HepG2 (cell line): Measurements from ENCODE around the gene KLHL5. TPM values are rescaled to one million over a fixed set of nuclear protein-coding genes. Genes with fewer than 3 reads are reported as not detected.

Experiments used
- ATAC-seq: fragments of 200-7000 bp; cut with Tn5 transposase; 3 replicates; pipeline ENCODE4 v1.9.1; 2020; ENCODE audit warnings: mild to moderate bottlenecking, moderate library complexity
- BruUV-seq: library from RNA; stranded (reverse); fragments of 400-500 nt; replicated peaks from 2 replicates; lab custom pipeline; 2021; lab: Mats Ljungman, UMichigan
- CTCF ChIA-PET: fragments of 300-600 bp; formaldehyde crosslinking; extraction: SDS; loops from one replicate; lab custom pipeline; 2021; ENCODE audit warnings: low total read pairs, inconsistent platforms, low intra/inter-chr PET ratio; lab: Yijun Ruan, JAX
- POLR2A ChIA-PET: fragments of 350-600 bp; sonication (Branson Sonifier 250); formaldehyde crosslinking; loops from one replicate; lab custom pipeline; 2020; ENCODE audit warnings: antibody characterized with exemption, inconsistent platforms; lab: Yijun Ruan, JAX
- DNase-seq: peaks from one replicate; pipeline ENCODE4 v3.0.0-alpha.2; 2015; ENCODE audit warnings: low spot score
- FAIRE-seq: peaks from 3 replicates; lab custom pipeline; 2011; peaks lifted over from hg19 to GRCh38; lab: Jason Lieb, UNC
- H2AFZ ChIP-seq: one replicate; pipeline ENCODE4 v1.6.1; 2011; ENCODE audit warnings: low read length, inconsistent platforms
- H3K27ac ChIP-seq: fragments of 300-600 bp; 3 replicates; pipeline ENCODE4 v1.8.0; 2011; ENCODE audit warnings: mixed run types, mild to moderate bottlenecking, mixed read lengths, low read length, inconsistent platforms; ENCODE audit not compliant: insufficient read depth; ENCODE audit errors: extremely low read length
- H3K27me3 ChIP-seq, 2 experiments: fragments of 200-600 bp in 1 of 2; 2 replicates in 1 of 2; 3 replicates in 1 of 2; pipeline versions ENCODE4 v1.6.0 to v1.8.0; 2011; ENCODE audit warnings: low read length in 2 of 2, mild to moderate bottlenecking in 2 of 2, moderate library complexity in 2 of 2, inconsistent platforms in 1 of 2; ENCODE audit not compliant: insufficient read depth in 2 of 2, control insufficient read depth in 1 of 2
- H3K36me3 ChIP-seq, 2 experiments: fragments of 200-600 bp in 1 of 2; replicated peaks in 1 of 2; 2 replicates in 1 of 2; 3 replicates in 1 of 2; pipeline versions ENCODE4 v1.5.1 to v1.8.0; 2011; ENCODE audit warnings: low read length in 2 of 2, inconsistent platforms in 1 of 2; ENCODE audit not compliant: insufficient read depth in 2 of 2, control insufficient read depth in 1 of 2
- H3K4me1 ChIP-seq: 2 replicates; pipeline ENCODE4 v1.5.1; 2012; ENCODE audit warnings: low read length, inconsistent platforms; ENCODE audit not compliant: insufficient read depth
- H3K4me2 ChIP-seq: 2 replicates; pipeline ENCODE4 v1.6.0; 2011; ENCODE audit warnings: low read depth, low read length, inconsistent platforms
- H3K4me3 ChIP-seq, 3 experiments: fragments of 200-600 bp in 1 of 3; sonication (generic), shearing (Covaris generic) in 1 of 3; replicated peaks in 1 of 3; 2 replicates each; pipeline ENCODE4 v1.5.1; 2011 to 2016; ENCODE audit warnings: low read length in 3 of 3, inconsistent platforms in 2 of 3, low read depth in 2 of 3, mild to moderate bottlenecking in 2 of 3, control low read depth in 1 of 3, mixed read lengths in 1 of 3; ENCODE audit not compliant: insufficient read depth in 1 of 3
- H3K79me2 ChIP-seq: one replicate; pipeline ENCODE4 v1.6.1; 2011; ENCODE audit warnings: low read length, inconsistent platforms; ENCODE audit not compliant: insufficient read depth
- H3K9ac ChIP-seq: 2 replicates; pipeline ENCODE4 v1.6.0; 2011; ENCODE audit warnings: mild to moderate bottlenecking, low read depth, low read length, inconsistent platforms; ENCODE audit not compliant: insufficient read depth
- H3K9me3 ChIP-seq: 2 replicates; pipeline ENCODE4 v1.5.1; 2012; ENCODE audit warnings: mild to moderate bottlenecking, low read length
- H4K20me1 ChIP-seq: 2 replicates; pipeline ENCODE4 v1.6.0; 2011; ENCODE audit warnings: inconsistent platforms, mild to moderate bottlenecking, low read length, moderate library complexity; ENCODE audit not compliant: insufficient read depth
- ISL2 ChIP-seq: sonication (generic); formaldehyde crosslinking; IDR thresholded peaks from 2 replicates; pipeline ENCODE4 v1.5.0; 2020; ENCODE audit warnings: missing genetic modification reagents
- JARID2 ChIP-seq: sonication (generic); formaldehyde crosslinking; IDR thresholded peaks from 2 replicates; pipeline ENCODE4 v1.8.1; 2023; ENCODE audit warnings: missing genetic modification reagents, inconsistent platforms; ENCODE audit not compliant: insufficient replicate concordance
- JUNB ChIP-seq: sonication (generic); formaldehyde crosslinking; IDR thresholded peaks from 2 replicates; pipeline ENCODE4 v1.8.0; 2022; ENCODE audit warnings: missing genetic modification reagents, mild to moderate bottlenecking, borderline replicate concordance
- KIAA2018 ChIP-seq: sonication (generic); formaldehyde crosslinking; IDR thresholded peaks from 2 replicates; pipeline ENCODE4 v1.5.0; 2020; ENCODE audit warnings: mild to moderate bottlenecking, missing genetic modification reagents, borderline replicate concordance
- NR0B2 ChIP-seq: sonication (generic); formaldehyde crosslinking; IDR thresholded peaks from 2 replicates; pipeline ENCODE4 v1.4.0; 2020; ENCODE audit warnings: mild to moderate bottlenecking, missing genetic modification reagents
- RCOR2 ChIP-seq: IDR thresholded peaks from 2 replicates; pipeline ENCODE4 v1.6.1; 2016; ENCODE audit warnings: missing biosample characterization, missing genetic modification reagents
- SRY ChIP-seq: sonication (generic); formaldehyde crosslinking; IDR thresholded peaks from 2 replicates; pipeline ENCODE4 v1.8.0; 2022; ENCODE audit warnings: mild to moderate bottlenecking, missing genetic modification reagents
- ZBTB42 ChIP-seq: sonication (generic); formaldehyde crosslinking; IDR thresholded peaks from 2 replicates; pipeline ENCODE4 v1.5.0; 2020; ENCODE audit warnings: mild to moderate bottlenecking, missing genetic modification reagents
- ZFP90 ChIP-seq: sonication (generic); formaldehyde crosslinking; IDR thresholded peaks from 2 replicates; pipeline ENCODE4 v1.8.0; 2022; ENCODE audit warnings: missing genetic modification reagents, mild to moderate bottlenecking, inconsistent platforms, borderline replicate concordance
- ZNF275 ChIP-seq: sonication (generic); formaldehyde crosslinking; IDR thresholded peaks from 2 replicates; pipeline ENCODE4 v1.8.0; 2022; ENCODE audit warnings: missing genetic modification reagents, mild to moderate bottlenecking, inconsistent platforms, borderline replicate concordance
- ZNF431 ChIP-seq: sonication (generic); formaldehyde crosslinking; IDR thresholded peaks from 2 replicates; pipeline ENCODE4 v1.9.0; 2022; ENCODE audit warnings: missing genetic modification reagents, low read depth, mild to moderate bottlenecking, borderline replicate concordance
- WGBS: methylation state at CpG from one replicate; pipeline ENCODE4 v1.1.6; 2017; ENCODE audit warnings: low lambda C conversion rate; 5-methylcytosine and 5-hydroxymethylcytosine counted together
- in situ Hi-C: cut with HindIII; loops from 2 replicates; pipeline ENCODE4 v1.10.0; 2017; ENCODE audit warnings: low pct_unique_long_range_greater_than_20kb; ENCODE audit not compliant: extremely low pct_ligation_motif_present
- intact Hi-C: fragments of 100-400 bp; cut with micrococcal nuclease; formaldehyde crosslinking; loops from one replicate; pipeline ENCODE4 v1.10.0; 2022; ENCODE audit not compliant: unreplicated experiment
- polyA plus RNA-seq, 8 experiments: library from polyadenylated mRNA; depleted of rRNA in 3 of 8; stranded (reverse) in 7 of 8; unstranded in 1 of 8; fragments of >200 nt; fragmentation: Illumina TruSeq in 4 of 8; extraction: Trizol in 4 of 8; gene quantifications; 2 replicates each; pipeline versions ENCODE4 v1.2.1 to v1.2.3, GENCODE V29; 2011 to 2016; ENCODE audit warnings: low read depth in 4 of 8, missing spikeins in 1 of 8, mixed read lengths in 1 of 8; ENCODE audit not compliant: insufficient read depth in 1 of 8
- total RNA-seq, 5 experiments: library from RNA; depleted of rRNA; stranded (reverse); fragments of >200 nt; fragmentation: Illumina TruSeq; extraction: Trizol; gene quantifications; 2 replicates each; pipeline ENCODE4 v1.2.3, GENCODE V29; 2016; ENCODE audit warnings: low read depth in 1 of 5
- TF ChIP-seq, protein P1 (sequence below): sonication (generic); formaldehyde crosslinking; IDR thresholded peaks from 2 replicates; pipeline ENCODE4 v1.9.0; 2021; ENCODE audit warnings: missing genetic modification reagents, borderline replicate concordance

Gene KLHL5
- total and polyA plus RNA-seq, 2 of the 13 experiments (the other 11 are each of a cell fraction or from before 2014, with no cell fraction given): 36.2 to 38.7 TPM

- Histone ChIP-seq H3K4me1 (peaks cover 47% of the 10 kb centered on the region), H2AFZ (no peak overlapping the region)
- FAIRE-seq: no peak
- TF ChIP-seq KIAA2018 (CRISPR knock-in tag) (no peak), RCOR2 (CRISPR knock-in tag) (no peak), ZNF431 (no peak), ZFP90 (no peak), ISL2 (CRISPR knock-in tag) (no peak), SRY (CRISPR knock-in tag) (no peak), NR0B2 (no peak), ZBTB42 (no peak), ZNF275 (no peak), JUNB (no peak), JARID2 (no peak)
- TF ChIP-seq, protein P1, sequence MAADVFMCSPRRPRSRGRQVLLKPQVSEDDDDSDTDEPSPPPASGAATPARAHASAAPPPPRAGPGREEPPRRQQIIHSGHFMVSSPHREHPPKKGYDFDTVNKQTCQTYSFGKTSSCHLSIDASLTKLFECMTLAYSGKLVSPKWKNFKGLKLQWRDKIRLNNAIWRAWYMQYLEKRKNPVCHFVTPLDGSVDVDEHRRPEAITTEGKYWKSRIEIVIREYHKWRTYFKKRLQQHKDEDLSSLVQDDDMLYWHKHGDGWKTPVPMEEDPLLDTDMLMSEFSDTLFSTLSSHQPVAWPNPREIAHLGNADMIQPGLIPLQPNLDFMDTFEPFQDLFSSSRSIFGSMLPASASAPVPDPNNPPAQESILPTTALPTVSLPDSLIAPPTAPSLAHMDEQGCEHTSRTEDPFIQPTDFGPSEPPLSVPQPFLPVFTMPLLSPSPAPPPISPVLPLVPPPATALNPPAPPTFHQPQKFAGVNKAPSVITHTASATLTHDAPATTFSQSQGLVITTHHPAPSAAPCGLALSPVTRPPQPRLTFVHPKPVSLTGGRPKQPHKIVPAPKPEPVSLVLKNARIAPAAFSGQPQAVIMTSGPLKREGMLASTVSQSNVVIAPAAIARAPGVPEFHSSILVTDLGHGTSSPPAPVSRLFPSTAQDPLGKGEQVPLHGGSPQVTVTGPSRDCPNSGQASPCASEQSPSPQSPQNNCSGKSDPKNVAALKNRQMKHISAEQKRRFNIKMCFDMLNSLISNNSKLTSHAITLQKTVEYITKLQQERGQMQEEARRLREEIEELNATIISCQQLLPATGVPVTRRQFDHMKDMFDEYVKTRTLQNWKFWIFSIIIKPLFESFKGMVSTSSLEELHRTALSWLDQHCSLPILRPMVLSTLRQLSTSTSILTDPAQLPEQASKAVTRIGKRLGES: no peak
Measured at GRCh38 chr4:39037491-39037825, 24.6 kb upstream of the KLHL5 start.

More at GRCh38 chr4:39037491-39037825, 24.6 kb upstream of the KLHL5 start:
- no peak overlapping the region for H3K4me3 ChIP-seq
- DNase-seq: no peak
- POLR2A ChIA-PET: no interaction called here
- H3K36me3 ChIP-seq: no peaks in the 10 kb centered on the region
- H4K20me1 ChIP-seq: no peaks in the 10 kb centered on the region
- H3K4me2 ChIP-seq: no peak overlapping the region
- CTCF ChIA-PET: no interaction called here
- no peak; the same call in none of the 3 replicates for ATAC-seq
- no peaks in the 10 kb centered on the region for H3K79me2 ChIP-seq
- no peaks in the 10 kb centered on the region for H3K9me3 ChIP-seq
- 79% methylated on average over 4 of the region's 4 CpGs for WGBS
- in situ Hi-C loops: no loop called here
- H3K27ac ChIP-seq: no peak overlapping the region
- BruUV-seq: no TSS peak
- H3K9ac ChIP-seq: no peak overlapping the region
- intact Hi-C loops: no loop called here
- no peaks in the 10 kb centered on the region for H3K27me3 ChIP-seq
